GM12878 (cell line): Measurements from ENCODE around the gene ACADVL. TPM values are rescaled to one million over a fixed set of nuclear protein-coding genes. Genes with fewer than 3 reads are reported as not detected.
A peak's percentile ranks its signal among the peaks of the same experiment; 100 is the strongest.

Source experiments
- CHD4 ChIP-seq: fragments of 200-600 bp; sonication (generic); IDR thresholded peaks from 2 replicates; pipeline ENCODE4 v1.6.1; 2016; ENCODE audit warnings: mild to moderate bottlenecking
- CTCF ChIP-seq, 3 experiments: IDR thresholded peaks in 2 of 3; conservative IDR thresholded peaks in 1 of 3; 2 replicates each; pipeline ENCODE4 v1.5.1; 2011; ENCODE audit warnings: low read depth in 3 of 3, low read length in 3 of 3, mild to moderate bottlenecking in 3 of 3, control low read depth in 2 of 3, moderate library complexity in 2 of 3, inconsistent platforms in 1 of 3, mixed read lengths in 1 of 3; ENCODE audit not compliant: control insufficient read depth in 2 of 3, insufficient read depth in 1 of 3; ENCODE audit errors: extremely low read depth in 1 of 3
- FOXM1 ChIP-seq: IDR thresholded peaks from 2 replicates; pipeline ENCODE4 v1.6.1; 2012; ENCODE audit warnings: low read depth, mild to moderate bottlenecking, inconsistent platforms, low read length, moderate library complexity
- MAX ChIP-seq: IDR thresholded peaks from 2 replicates; pipeline ENCODE4 v1.6.1; 2012; ENCODE audit warnings: low read depth, low read length, improper control_type of control experiment
- NFIC ChIP-seq: IDR thresholded peaks from 2 replicates; pipeline ENCODE4 v1.6.1; 2012; ENCODE audit warnings: low read depth, mild to moderate bottlenecking, inconsistent platforms, low read length, moderate library complexity
- NR2F1 ChIP-seq: fragments of 450-650 bp; conservative IDR thresholded peaks from 2 replicates; pipeline ENCODE4 v1.6.1; 2017; ENCODE audit warnings: mild to moderate bottlenecking
- RB1 ChIP-seq: fragments of 450-650 bp; formaldehyde crosslinking; IDR thresholded peaks from 2 replicates; pipeline ENCODE4 v1.6.1; 2017; ENCODE audit warnings: mild to moderate bottlenecking, borderline replicate concordance
- SMARCA5 ChIP-seq: fragments of 450-650 bp; IDR thresholded peaks from 2 replicates; pipeline ENCODE4 v1.6.1; 2017; ENCODE audit warnings: mild to moderate bottlenecking
- TARDBP ChIP-seq: IDR thresholded peaks from 2 replicates; pipeline ENCODE4 v1.6.1; 2016; ENCODE audit warnings: borderline replicate concordance
- USF1 ChIP-seq: IDR thresholded peaks from 2 replicates; pipeline ENCODE4 v1.6.1; 2011; ENCODE audit warnings: borderline replicate concordance, low read depth, mild to moderate bottlenecking, moderate library complexity, mixed read lengths, low read length; ENCODE audit not compliant: insufficient read depth; ENCODE audit errors: extremely low read length
- YBX1 ChIP-seq: fragments of 450-650 bp; IDR thresholded peaks from 2 replicates; pipeline ENCODE4 v1.6.1; 2016; ENCODE audit warnings: antibody characterized with exemption
- polyA plus RNA-seq, 11 experiments: library from polyadenylated mRNA; depleted of rRNA in 4 of 11; unstranded in 6 of 11; stranded (reverse) in 5 of 11; fragments of >200 nt; fragmentation: Nextera tagmentation in 4 of 11; fragmentation: Illumina TruSeq in 1 of 11; extraction: Ambion mirVana in 4 of 11; extraction: Trizol in 1 of 11; gene quantifications; 1 replicate in 1 of 11; 2 replicates in 10 of 11; pipeline versions ENCODE4 v1.2.1 to v1.2.3, GENCODE V29; 2011 to 2016; ENCODE audit warnings: inconsistent platforms in 2 of 11, missing spikeins in 2 of 11, low read depth in 1 of 11
- total RNA-seq, 4 experiments: library from RNA; depleted of rRNA in 3 of 4; stranded (reverse); fragments of >200 nt in 3 of 4; fragmentation: Illumina TruSeq in 1 of 4; extraction: Trizol in 1 of 4; gene quantifications; 2 replicates each; pipeline versions ENCODE4 v1.2.1 to v1.2.3, GENCODE V29; 2013 to 2021
- TF ChIP-seq, protein P1 (sequence below): IDR thresholded peaks from 2 replicates; pipeline ENCODE4 v1.6.1; 2011; ENCODE audit warnings: low read depth, mild to moderate bottlenecking, low read length, moderate library complexity, borderline replicate concordance; ENCODE audit errors: extremely low read depth
- TF ChIP-seq, protein P2 (sequence below): fragments of 450-650 bp; IDR thresholded peaks from 2 replicates; pipeline ENCODE4 v1.6.1; 2016; ENCODE audit warnings: mild to moderate bottlenecking

The ACADVL gene
- total and polyA plus RNA-seq, 10 of the 15 experiments (the other 5 are each of a cell fraction or from before 2014, with no cell fraction given): 25.4 to 232 (median 180) TPM

- TF ChIP-seq, protein P1, sequence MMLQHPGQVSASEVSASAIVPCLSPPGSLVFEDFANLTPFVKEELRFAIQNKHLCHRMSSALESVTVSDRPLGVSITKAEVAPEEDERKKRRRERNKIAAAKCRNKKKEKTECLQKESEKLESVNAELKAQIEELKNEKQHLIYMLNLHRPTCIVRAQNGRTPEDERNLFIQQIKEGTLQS: peak; percentile 92
- TF ChIP-seq TARDBP: peak; percentile 98
- TF ChIP-seq CTCF (IDR thresholded peaks at IDR 0.05 in 2 of 3, conservative IDR thresholded peaks at IDR 0.05 in 1 of 3; ENCODE audit: control insufficient read depth in 2 of 3, extremely low read depth in 1 of 3, insufficient read depth in 1 of 3, low read depth in 3 of 3, low read length in 3 of 3): peak in 1 of 3 experiments; percentile 10; a peak in 1 of 6 replicates
- peak; percentile 95 for TF ChIP-seq MAX
- TF ChIP-seq USF1: peak; percentile 98
- TF ChIP-seq SMARCA5: 0 out of 2 replicates have a peak, but pooled peaks have one; percentile 8
- TF ChIP-seq FOXM1: peak; percentile 77; the same call in 1 of the 2 replicates
- no peak for TF ChIP-seq CHD4
- TF ChIP-seq, protein P2, sequence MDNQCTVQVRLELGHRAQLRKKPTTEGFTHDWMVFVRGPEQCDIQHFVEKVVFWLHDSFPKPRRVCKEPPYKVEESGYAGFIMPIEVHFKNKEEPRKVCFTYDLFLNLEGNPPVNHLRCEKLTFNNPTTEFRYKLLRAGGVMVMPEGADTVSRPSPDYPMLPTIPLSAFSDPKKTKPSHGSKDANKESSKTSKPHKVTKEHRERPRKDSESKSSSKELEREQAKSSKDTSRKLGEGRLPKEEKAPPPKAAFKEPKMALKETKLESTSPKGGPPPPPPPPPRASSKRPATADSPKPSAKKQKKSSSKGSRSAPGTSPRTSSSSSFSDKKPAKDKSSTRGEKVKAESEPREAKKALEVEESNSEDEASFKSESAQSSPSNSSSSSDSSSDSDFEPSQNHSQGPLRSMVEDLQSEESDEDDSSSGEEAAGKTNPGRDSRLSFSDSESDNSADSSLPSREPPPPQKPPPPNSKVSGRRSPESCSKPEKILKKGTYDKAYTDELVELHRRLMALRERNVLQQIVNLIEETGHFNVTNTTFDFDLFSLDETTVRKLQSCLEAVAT: peak; percentile 91
- TF ChIP-seq NFIC: peak; percentile 80; the same call in 1 of the 2 replicates
- peak; percentile 47; the same call in 1 of the 2 replicates for TF ChIP-seq NR2F1
- no peak for TF ChIP-seq YBX1
- peak; percentile 93; the same call in 1 of the 2 replicates for TF ChIP-seq RB1
Measured at GRCh38 chr17:7242717-7243452, 23.1 kb downstream of the ACADVL start (continued).
